ENCODE data around the gene RNF40.

RNF40 gene

GRCh38 chr16:30740364-30741251 lies 21.5 kb upstream of the RNF40 start:
- no peak for DNase-seq

- DNase-seq, result no peak
These were observed 20.6 kb upstream of the RNF40 start for GRCh38 chr16:30741461-30741914.

- DNase-seq, result no peak
These were observed 18.4 kb upstream of the RNF40 start for GRCh38 chr16:30743716-30744115.

GRCh38 chr16:30744183-30744582 lies 17.9 kb upstream of the RNF40 start:
- no peak for DNase-seq

GRCh38 chr16:30745082-30745481 lies 17.0 kb upstream of the RNF40 start:
- DNase-seq, result no peak

- DNase-seq, result no peak
These were observed 15.4 kb upstream of the RNF40 start for GRCh38 chr16:30746638-30747175.

- DNase-seq, result peak in 1 of 2 experiments; percentile 10
These were observed 14.8 kb upstream of the RNF40 start for GRCh38 chr16:30747331-30747730.

- peak; percentile 99 to 100 for DNase-seq
These were observed 14.1 kb upstream of the RNF40 start, which contains the start of gene PHKG2 for GRCh38 chr16:30747799-30748633. Gene PHKG2 (plus strand): TSS chr16:30748425. CDS start chr16:30748821, 396 bp downstream.

- DNase-seq, result peak in 1 of 2 experiments; percentile 43
These were observed 13.3 kb upstream of the RNF40 start for GRCh38 chr16:30748634-30749445.

GRCh38 chr16:30750201-30750600 lies 11.9 kb upstream of the RNF40 start:
- DNase-seq, result no peak

GRCh38 chr16:30750876-30751465 lies 11.2 kb upstream of the RNF40 start:
- no peak for DNase-seq

GRCh38 chr16:30753596-30753995 lies 8.5 kb upstream of the RNF40 start:
- DNase-seq, result no peak

GRCh38 chr16:30755955-30756780 lies 6.0 kb upstream of the RNF40 start:
- no peak for DNase-seq

GRCh38 chr16:30756781-30757100 lies 5.4 kb upstream of the RNF40 start:
- DNase-seq, result no peak

- DNase-seq, result no peak
These were observed 4.8 kb upstream of the RNF40 start for GRCh38 chr16:30757316-30757715.

- DNase-seq, result no peak
These were observed 3.1 kb upstream of the RNF40 start for GRCh38 chr16:30758988-30759491.

GRCh38 chr16:30760001-30760559 lies 2.0 kb upstream of the RNF40 start:
- no peak for DNase-seq

- no peak for DNase-seq
These were observed 1.3 kb upstream of the RNF40 start for GRCh38 chr16:30760577-30761426.

GRCh38 chr16:30761427-30761927 lies 645 bp upstream of the RNF40 start:
- peak; percentile 36 to 76 for DNase-seq
